AG09319 (cell line): ENCODE measurements around the gene SCGB3A1.

ENCODE experiments used
- DNase-seq: peaks from one replicate; pipeline ENCODE4 v3.0.0-alpha.2; 2010; ENCODE audit warnings: low read depth; ENCODE audit errors: extremely low read depth
- TF ChIP-seq, protein P1 (sequence below): IDR thresholded peaks from 2 replicates; pipeline ENCODE4 v1.5.1; 2011; ENCODE audit warnings: low read depth, mild to moderate bottlenecking, inconsistent platforms, low read length, moderate library complexity

The SCGB3A1 gene

DNA sequence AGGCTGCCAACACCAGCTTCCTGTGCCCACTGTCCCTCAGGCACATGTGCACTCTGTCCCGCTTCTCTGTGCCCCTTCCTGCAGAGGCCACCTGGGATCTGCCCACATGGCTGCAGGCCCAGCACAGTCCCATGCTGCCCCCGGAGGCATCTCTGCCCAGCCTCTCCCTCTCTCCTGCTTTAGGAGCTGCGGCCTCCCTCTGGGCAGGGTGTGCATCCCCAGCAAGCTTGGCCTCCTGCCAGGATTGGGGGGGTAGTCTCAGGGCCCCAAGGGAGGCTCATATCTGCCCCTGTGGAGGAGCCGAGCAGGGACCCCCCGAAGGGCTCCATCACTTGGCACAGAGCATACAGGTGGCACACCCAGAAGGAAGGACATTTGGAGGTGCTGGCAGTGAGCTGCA is 33.3 kb upstream of the SCGB3A1 start:
- TF ChIP-seq, protein P1, sequence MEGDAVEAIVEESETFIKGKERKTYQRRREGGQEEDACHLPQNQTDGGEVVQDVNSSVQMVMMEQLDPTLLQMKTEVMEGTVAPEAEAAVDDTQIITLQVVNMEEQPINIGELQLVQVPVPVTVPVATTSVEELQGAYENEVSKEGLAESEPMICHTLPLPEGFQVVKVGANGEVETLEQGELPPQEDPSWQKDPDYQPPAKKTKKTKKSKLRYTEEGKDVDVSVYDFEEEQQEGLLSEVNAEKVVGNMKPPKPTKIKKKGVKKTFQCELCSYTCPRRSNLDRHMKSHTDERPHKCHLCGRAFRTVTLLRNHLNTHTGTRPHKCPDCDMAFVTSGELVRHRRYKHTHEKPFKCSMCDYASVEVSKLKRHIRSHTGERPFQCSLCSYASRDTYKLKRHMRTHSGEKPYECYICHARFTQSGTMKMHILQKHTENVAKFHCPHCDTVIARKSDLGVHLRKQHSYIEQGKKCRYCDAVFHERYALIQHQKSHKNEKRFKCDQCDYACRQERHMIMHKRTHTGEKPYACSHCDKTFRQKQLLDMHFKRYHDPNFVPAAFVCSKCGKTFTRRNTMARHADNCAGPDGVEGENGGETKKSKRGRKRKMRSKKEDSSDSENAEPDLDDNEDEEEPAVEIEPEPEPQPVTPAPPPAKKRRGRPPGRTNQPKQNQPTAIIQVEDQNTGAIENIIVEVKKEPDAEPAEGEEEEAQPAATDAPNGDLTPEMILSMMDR, result no peak
- DNase-seq, result no peak

- no peak for DNase-seq
- TF ChIP-seq, protein P1, result no peak
Measured at GRCh38 chr5:180623844-180624243, 32.5 kb upstream of the SCGB3A1 start.

GRCh38 chr5:180623411-180623834 is 32.1 kb upstream of the SCGB3A1 start:
- TF ChIP-seq, protein P1, result no peak
- no peak for DNase-seq

DNA sequence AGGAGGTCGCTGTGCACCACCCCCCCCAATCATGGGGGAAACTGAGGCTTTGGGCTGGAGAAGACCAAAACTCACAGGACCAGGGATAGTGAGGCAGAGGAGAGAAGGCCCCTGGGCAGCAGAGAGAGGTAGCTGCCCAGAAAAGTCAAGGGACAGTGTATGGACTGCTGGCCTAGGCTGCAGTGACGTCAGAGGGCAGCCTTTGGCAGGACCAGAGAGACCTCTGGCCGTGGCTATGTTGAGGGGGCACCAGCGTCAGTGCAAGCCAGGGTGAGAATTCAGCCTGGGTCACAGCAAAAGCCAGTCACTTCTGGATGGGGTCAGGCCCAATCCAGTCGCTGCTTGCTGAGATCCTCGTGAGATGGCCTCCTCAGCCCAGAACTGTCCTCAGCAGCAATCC is 31.6 kb upstream of the SCGB3A1 start:
- TF ChIP-seq, protein P1, result no peak
- DNase-seq, result no peak

DNA sequence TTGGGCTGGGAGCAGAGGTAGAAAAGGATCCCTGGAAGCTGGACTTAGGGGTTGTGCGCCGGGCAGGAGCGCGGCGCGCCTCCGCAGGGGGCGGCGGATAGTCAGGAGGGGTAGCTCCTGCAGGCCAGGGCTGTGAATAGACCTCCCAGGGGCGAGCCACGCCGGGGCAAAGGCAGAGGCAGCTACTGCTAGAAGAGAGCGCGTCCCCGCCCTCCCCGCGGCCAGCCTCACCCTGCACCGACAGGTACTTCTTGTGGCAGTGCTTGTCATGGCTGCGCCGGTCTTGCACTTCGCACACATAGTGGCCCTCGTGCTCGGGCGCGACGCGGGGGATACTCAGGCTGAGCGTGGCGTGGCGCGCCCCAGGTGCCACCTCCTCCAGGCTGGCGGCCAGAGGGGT is 30.0 kb upstream of the SCGB3A1 start:
- no peak for DNase-seq
- TF ChIP-seq, protein P1, result no peak

DNA sequence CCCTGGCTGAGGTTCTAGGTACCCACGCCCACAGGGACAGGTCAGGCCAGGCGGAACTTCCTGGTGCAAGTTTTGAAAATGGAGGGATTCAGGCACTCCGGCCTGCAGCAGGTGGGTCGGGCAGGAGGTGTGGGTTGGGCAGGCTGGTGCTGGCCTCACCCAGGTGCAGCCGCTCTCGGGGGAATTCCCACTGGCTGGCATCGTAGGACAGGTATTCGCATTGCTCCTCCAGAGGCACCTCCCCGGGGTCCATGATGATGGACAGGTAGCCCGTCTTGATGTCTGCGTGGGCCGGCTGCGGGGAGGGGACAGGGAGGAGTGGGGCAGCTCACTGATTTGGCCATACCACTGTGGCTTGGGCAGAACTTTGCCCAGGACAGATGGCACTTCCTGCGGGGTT is 28.7 kb upstream of the SCGB3A1 start:
- no peak for DNase-seq
- TF ChIP-seq, protein P1, result no peak

DNA sequence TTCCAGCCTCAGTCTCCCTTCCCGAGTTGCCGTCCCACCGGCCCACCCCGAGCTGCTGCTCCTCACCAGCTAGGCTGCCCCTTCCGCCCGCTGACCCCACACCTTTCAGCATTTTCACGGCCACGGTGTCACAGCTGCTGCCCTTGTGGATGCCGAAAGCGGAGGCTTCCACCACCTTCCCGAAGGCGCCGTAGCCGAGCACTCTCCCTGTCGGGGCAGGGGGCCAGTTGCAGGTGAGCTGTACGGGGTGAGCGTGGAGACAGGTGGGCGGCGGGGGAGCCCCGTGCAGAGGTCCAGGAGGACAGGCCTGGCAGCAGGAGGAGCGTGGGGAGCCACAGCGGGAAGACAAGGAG is 28.2 kb upstream of the SCGB3A1 start:
- TF ChIP-seq, protein P1, result no peak
- DNase-seq, result no peak
